ENCODE data around the gene TSEN2. TPM values are rescaled to one million over a fixed set of nuclear protein-coding genes. Genes with fewer than 3 reads are reported as not detected.
"Not testable (repeated sequence)": the region's sequence is repeated elsewhere in the genome, so short reads cannot be mapped to it uniquely, and the experiment has no call there.

Gene TSEN2
- total RNA-seq, 2 donors from 2014 or later = 13.8 TPM

DNA sequence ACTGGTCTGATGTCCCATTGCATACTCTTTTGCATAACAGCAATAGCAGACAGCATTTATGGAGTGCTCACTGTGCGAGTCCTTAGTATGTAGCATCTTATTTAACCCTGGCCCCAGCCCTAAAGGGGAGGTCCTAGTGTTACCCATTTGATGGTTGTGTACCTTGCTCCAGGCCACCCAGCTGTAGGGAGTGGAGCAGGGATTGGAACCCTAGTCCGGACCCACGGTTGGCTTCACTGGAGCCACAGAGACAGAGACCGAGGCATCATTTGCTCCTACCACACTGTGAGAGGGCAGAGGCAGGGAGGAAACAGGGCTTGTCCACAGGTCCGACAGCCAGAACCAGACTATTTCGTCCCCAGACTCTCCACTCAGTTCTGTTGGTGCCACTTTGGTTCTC lies 16.0 kb upstream of the TSEN2 start:
- DNase-seq (ENCODE audit: low spot score) = peak; percentile 75
- intact Hi-C loops (cut with DNase I) = no loop called here

DNA sequence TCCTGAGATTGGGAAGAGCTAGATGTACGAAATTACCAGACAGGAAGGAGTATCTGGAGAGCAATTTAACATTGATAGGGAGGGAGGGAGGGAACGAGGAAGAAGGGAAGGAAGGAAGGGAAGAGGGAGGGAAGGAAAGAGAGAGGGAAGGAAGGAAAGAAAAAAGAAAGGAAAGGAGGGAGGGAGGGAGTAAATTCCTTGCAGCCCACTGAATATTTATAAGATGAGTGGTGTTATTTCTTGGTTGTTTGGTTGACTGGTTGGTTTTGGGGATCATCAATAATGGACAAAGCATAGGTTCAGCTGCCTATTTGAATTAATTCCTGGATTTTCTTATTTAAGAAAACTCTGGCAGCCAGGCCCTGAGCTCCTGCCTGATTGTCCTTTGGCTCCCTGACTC lies 15.5 kb upstream of the TSEN2 start:
- intact Hi-C loops (cut with DNase I) = no loop called here
- DNase-seq (ENCODE audit: low spot score) = no peak

GRCh38 chr3:12469222-12469621 lies 15.1 kb upstream of the TSEN2 start:
- DNase-seq (ENCODE audit: low spot score) = peak; percentile 35
- intact Hi-C loops (cut with DNase I) = not testable (repeated sequence)

DNA sequence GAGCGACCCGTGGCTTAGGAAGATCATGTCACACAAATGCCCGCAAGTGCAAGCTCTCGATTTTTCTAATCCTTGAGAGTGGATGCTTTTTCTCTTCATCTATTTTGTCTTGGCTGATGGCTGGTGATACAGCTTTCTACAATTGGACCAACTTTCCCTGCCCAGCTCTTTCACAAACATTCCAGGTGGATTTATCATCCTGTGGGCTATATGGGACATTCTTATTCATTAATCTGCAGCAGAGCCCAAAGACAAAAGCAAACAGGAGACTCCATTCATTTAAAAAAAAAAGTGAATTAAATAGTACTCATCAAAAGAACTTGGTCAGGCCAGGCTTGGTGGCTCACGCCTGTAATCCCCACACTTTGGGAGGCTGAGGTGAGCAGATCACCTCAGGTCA lies 14.2 kb upstream of the TSEN2 start:
- intact Hi-C loops (cut with DNase I) = no loop called here
- no peak for DNase-seq (ENCODE audit: low spot score)

DNA sequence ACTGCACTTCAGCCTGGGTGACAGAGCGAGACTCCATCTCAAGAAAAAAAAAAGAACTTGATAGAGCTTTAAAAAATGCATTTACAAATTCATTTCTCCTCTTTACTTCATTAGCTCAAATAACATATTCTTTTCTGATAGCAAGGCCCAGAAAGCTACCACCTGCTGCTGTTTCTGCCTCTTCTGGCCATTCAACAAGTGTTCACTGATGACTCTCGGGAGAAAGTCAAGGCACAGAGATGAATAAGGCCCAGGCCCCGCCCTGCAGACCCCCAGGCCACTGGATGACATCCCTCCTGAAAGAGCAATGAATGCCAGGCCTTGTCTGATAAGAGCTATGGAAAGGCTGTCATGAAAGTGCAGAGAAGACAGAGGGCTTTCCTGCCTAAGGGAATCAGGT lies 13.6 kb upstream of the TSEN2 start:
- no peak for DNase-seq (ENCODE audit: low spot score)
- intact Hi-C loops (cut with DNase I) = no loop called here

GRCh38 chr3:12471241-12471640 lies 13.0 kb upstream of the TSEN2 start:
- intact Hi-C loops (cut with DNase I) = no loop called here
- no peak for DNase-seq (ENCODE audit: low spot score)

DNA sequence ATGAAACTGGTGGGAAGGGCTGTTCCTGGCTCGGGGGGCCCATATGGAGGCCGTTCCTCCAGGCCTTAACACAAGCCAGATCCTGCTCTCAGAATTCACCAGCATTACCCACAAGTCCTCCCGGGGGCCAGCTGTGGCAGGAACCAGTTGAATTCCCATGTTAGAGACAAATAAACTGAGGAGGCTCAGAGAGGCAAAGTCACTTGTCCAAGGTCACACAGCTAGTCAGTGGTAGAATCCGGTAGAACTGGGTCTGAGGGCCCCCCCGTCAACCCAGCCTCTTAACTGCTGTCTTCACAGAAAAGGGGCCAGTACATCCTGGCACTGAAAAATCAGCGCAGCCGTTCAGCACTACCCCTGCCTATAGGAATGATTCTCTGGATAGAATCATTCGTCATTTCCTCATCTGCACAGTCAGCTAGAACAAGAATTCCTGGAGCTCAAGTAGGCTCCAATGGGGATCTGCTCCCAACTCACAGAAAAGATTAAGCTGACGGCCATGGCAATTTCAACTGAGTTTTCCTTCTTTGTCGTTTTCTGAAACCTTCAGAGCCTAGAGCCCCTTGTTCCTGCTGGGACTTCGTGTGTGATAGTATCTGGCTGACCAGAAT lies 12.2 kb upstream of the TSEN2 start:
- DNase-seq (ENCODE audit: low spot score) = no peak
- intact Hi-C loops (cut with DNase I) = no loop called here

GRCh38 chr3:12472796-12473195 lies 11.5 kb upstream of the TSEN2 start:
- no peak for DNase-seq (ENCODE audit: low spot score)
- intact Hi-C loops (cut with DNase I) = no loop called here

GRCh38 chr3:12473511-12473910 lies 10.8 kb upstream of the TSEN2 start:
- DNase-seq (ENCODE audit: low spot score) = no peak
- intact Hi-C loops (cut with DNase I) = no loop called here

- DNase-seq (ENCODE audit: low spot score) = no peak
- intact Hi-C loops (cut with DNase I) = loop anchor here in 1 of 2 donors (5.0 kb wide), 1 partner anchor 339 kb away; no protein-coding TSS in a partner anchor
Observed at GRCh38 chr3:12476238-12476897, 7.9 kb upstream of the TSEN2 start.

GRCh38 chr3:12477256-12477655 lies 7.0 kb upstream of the TSEN2 start:
- no peak for DNase-seq (ENCODE audit: low spot score)
- intact Hi-C loops (cut with DNase I) = loop anchor here in 1 of 2 donors (5.0 kb wide), 1 partner anchor 340 kb away; no protein-coding TSS in a partner anchor

DNA sequence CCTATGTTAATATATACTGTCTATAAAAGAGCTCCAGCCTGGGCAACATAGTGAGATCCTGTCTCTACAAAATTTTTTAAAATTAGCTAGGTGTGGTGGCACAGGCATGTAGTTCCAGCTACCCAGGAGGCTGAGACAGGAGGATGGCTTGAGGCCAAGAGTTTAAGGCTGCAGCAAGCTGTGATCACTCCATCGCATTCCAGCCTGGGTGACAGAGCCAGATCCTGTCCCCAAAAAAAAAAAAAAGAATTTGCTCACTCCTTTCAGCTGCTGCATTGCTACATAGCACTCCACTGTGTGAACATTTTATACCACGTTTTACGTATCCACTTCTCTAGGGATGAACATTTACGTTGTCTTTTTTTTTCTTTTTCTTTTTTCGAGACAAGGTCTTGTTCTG lies 6.0 kb upstream of the TSEN2 start:
- intact Hi-C loops (cut with DNase I) = loop anchor here in 1 of 2 donors (5.0 kb wide), 1 partner anchor 341 kb away; no protein-coding TSS in a partner anchor
- no peak for DNase-seq (ENCODE audit: low spot score)

DNA sequence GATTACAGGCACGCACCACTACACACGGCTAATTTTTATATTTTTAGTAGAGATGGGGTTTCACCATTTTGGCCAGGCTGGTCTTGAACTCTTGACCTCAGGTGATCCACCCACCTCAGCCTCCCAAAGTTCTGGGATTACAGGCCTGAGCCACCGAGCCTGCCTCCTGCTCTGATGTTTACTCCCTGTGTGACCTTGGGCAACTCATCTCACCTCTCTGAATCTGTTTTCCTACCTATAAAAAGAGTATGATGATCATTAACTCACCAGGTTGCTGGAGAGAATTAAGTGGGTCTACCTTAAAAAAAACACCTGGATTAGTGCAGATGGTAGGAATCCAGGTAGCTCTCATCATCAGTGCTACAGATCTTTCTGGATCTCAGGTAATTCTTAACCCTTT lies 5.1 kb upstream of the TSEN2 start:
- DNase-seq (ENCODE audit: low spot score) = not testable (repeated sequence)
- intact Hi-C loops (cut with DNase I) = loop anchor here in 1 of 2 donors (5.0 kb wide), 1 partner anchor 342 kb away; no protein-coding TSS in a partner anchor

DNA sequence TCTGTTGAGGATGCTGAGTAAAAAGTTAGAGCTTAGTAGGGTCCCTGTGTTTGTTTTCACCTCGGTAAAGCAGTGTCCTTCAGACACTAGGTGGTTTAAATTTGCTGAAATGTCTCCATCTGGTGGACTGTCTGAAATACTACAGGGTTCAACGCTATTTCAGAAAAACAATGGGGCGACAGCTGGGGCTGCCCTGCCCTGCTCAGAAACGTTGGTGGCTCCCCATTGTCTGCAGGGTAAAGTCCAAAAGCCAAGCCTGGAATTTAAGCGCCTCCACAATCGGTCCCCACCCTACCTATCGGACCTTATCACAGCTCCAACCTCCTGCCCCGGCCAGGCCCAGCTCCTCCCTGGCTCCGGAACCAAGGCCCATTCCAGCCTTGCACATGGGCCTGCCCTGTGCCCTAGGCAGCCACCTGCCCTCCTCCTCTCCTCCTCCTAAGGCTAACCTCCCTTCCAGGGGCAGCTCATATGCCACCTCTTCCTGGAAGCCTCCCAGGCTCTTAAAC lies 4.3 kb upstream of the TSEN2 start:
- DNase-seq (ENCODE audit: low spot score) = no peak
- intact Hi-C loops (cut with DNase I) = loop anchor here (5.0 kb wide), 1 partner anchor 343 kb away; no protein-coding TSS in a partner anchor

DNA sequence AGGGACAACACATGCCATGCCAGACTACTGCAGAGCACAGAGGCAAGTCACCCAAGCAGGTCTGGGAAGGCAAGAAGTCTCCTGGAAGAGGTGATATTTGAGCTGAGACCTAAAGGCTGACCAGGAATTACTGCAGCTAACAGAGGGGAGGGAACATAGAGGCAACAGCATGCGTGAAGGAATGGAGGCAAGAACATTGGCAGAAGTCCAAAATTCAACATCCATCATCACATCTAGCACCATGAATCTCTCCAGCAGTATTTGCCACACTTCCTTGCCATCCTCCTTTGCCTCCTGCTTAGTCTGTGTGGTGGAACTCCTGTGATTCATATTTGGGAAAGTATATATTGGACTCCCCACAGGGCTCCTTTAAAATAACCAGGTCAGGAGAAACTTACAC lies 870 bp upstream of the TSEN2 start:
- intact Hi-C loops (cut with DNase I) = loop anchor here in 1 of 2 donors (5.0 kb wide), 1 partner anchor 346 kb away; no protein-coding TSS in a partner anchor
- DNase-seq (ENCODE audit: low spot score) = no peak

DNA sequence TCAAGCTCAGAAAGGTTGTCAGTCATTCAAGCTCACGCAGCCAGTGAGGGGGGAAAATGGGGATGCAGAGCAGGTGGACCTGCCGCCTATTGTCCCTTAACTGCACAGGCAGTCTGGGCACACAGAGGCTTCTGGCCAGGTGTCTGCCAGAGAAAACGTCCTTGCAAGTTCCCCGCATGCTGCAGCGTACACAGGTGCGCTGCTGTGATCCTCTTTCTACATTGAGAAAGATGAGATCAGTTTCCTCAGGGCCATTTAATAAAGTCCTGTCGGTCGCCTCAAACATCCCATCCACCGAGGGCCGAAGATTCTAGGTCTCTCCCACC lies 445 bp upstream of the TSEN2 start:
- DNase-seq (ENCODE audit: low spot score) = no peak
- intact Hi-C loops (cut with DNase I) = loop anchor here in 1 of 2 donors (5.0 kb wide), 1 partner anchor 347 kb away; no protein-coding TSS in a partner anchor

DNA sequence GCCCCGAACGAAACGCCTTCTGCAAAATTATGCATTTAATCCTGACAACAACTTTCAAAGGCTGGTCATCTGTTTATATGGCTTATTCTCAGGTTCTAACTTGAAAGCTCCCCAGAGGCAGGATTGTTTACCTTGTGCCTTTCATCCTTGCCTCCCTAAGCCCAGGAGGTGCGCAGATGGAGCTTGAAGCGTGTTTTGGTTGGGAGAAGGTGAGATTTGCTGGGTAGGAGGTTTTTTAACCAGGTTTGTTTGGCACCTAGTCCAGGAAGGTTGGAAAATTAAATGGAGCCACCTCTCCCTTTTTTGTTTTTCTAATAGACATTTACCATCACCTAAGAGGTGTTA lies 675 bp downstream of the TSEN2 start:
- DNase-seq (ENCODE audit: low spot score) = no peak
- intact Hi-C loops (cut with DNase I) = loop anchor here in 1 of 2 donors (5.0 kb wide), 1 partner anchor 348 kb away; no protein-coding TSS in a partner anchor

GRCh38 chr3:12486001-12486400 lies 1.7 kb downstream of the TSEN2 start:
- intact Hi-C loops (cut with DNase I) = no loop called here
- no peak for DNase-seq (ENCODE audit: low spot score)

- intact Hi-C loops (cut with DNase I) = no loop called here
- DNase-seq (ENCODE audit: low spot score) = no peak
Observed at GRCh38 chr3:12486916-12487315, 2.6 kb downstream of the TSEN2 start.

DNA sequence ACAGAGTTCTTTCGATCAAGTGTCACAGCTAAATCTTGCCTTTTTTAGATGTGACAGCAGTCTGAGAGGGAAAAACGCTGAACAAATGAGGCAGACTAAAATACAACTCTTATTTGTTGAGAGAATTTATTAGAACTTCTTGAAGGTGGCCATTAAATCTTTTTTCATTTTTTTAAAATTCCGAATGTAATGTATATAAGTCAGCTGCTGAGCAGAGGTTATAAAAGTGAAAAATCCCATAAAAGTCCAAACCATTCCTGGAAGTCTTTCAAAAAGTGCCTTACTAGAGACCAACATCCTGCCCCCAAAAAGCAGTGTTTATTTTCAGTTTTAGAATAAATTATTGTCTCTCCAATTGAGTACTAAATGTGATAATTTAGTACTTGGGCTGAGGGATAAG lies 3.1 kb downstream of the TSEN2 start:
- intact Hi-C loops (cut with DNase I) = no loop called here

GRCh38 chr3:12487786-12488185 lies 3.5 kb downstream of the TSEN2 start:
- intact Hi-C loops (cut with DNase I) = no loop called here
- no peak for DNase-seq (ENCODE audit: low spot score)

More for the DNA sequence above, 3.1 kb downstream of the TSEN2 start:
- DNase-seq (ENCODE audit: low spot score) = no peak

Data from posterior vena cava (tissue), 2 donors.